HFFc6 (cell line): ENCODE measurements around the gene ADK. TPM values are rescaled to one million over a fixed set of nuclear protein-coding genes. Genes with fewer than 3 reads are reported as not detected.

Source experiments
- DNase-seq: peaks from one replicate; pipeline ENCODE4 v3.0.0-alpha.2; 2018
- H3K27ac Mint-ChIP-seq: 2 replicates; pipeline ENCODE4 v1.8.0; 2020; ENCODE audit warnings: mild to moderate bottlenecking, mixed read lengths
- H3K27me3 Mint-ChIP-seq: 2 replicates; pipeline ENCODE4 v1.8.0; 2021; ENCODE audit warnings: mild to moderate bottlenecking, moderate library complexity, mixed read lengths; ENCODE audit not compliant: insufficient read depth
- H3K36me3 Mint-ChIP-seq: 2 replicates; pipeline ENCODE4 v1.8.0; 2021; ENCODE audit warnings: low read depth, mixed read lengths
- H3K4me1 Mint-ChIP-seq: 2 replicates; pipeline ENCODE4 v1.8.0; 2020; ENCODE audit warnings: low read depth, mixed read lengths
- H3K4me3 Mint-ChIP-seq: 2 replicates; pipeline ENCODE4 v1.8.0; 2020; ENCODE audit warnings: mild to moderate bottlenecking, moderate library complexity, mixed read lengths
- H3K9me3 Mint-ChIP-seq: 2 replicates; pipeline ENCODE4 v1.8.0; 2020; ENCODE audit warnings: mild to moderate bottlenecking, mixed read lengths
- total RNA-seq, 6 experiments: library from RNA; stranded (reverse); fragmentation: NEBNext Ultra II Directional; extraction: Animal tissue kit (Norgen Biotek cat#: 25700); gene quantifications; 2 replicates in 1 of 6; 3 replicates in 5 of 6; pipeline ENCODE4 v1.2.3, GENCODE V29; 2021
- TF ChIP-seq, protein P1 (sequence below): fragments of 200-600 bp; sonication (generic); IDR thresholded peaks from 2 replicates; pipeline ENCODE4 v1.5.0; 2021; ENCODE audit warnings: antibody characterized with exemption, mild to moderate bottlenecking

Gene ADK
- total RNA-seq, 6 experiments from 2014 or later = 74.1 to 97.6 (median 86.0) TPM

DNA sequence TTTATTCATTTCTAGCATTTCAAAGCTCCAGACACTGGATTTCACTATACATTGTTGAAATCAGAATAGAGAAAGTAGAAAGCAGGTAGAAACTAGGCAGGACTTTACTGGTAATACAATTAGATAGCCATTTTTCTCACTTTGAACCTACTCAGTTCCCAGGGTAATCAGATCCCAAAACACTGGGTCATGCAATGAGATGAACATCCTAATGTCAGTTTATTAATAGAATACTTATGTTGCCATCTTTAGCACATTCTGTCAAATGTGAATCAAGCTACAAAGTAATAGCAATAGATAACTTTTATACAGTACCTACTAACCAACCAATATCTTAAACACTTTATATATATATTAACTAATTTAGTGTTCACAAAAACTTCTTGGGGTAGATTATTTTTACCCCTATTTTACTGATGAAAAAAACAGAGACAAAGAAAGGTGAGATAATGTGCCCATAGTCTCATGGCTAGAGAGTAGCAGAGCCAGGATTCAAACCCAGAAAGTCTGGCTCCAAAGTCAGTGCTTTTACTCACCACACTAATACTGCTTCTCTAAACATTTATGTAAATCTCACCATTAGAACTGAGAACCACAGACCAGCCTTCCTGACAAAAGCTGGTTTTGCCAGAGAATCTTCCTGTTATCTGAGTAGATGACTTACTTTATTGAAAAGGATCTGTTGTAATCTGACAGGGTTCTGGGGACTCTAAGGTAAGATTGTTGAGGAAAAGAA is 521.6 kb downstream of the ADK start:
- Mint-ChIP-seq H3K4me3 (no peak overlapping the region), H3K9me3 (no peaks in the 10 kb centered on the region), H3K36me3 (peaks cover 26% of the 10 kb centered on the region), H3K4me1 (peaks cover 13% of the 10 kb centered on the region), H3K27me3 (no peaks in the 10 kb centered on the region), H3K27ac (no peak overlapping the region)
- TF ChIP-seq, protein P1, sequence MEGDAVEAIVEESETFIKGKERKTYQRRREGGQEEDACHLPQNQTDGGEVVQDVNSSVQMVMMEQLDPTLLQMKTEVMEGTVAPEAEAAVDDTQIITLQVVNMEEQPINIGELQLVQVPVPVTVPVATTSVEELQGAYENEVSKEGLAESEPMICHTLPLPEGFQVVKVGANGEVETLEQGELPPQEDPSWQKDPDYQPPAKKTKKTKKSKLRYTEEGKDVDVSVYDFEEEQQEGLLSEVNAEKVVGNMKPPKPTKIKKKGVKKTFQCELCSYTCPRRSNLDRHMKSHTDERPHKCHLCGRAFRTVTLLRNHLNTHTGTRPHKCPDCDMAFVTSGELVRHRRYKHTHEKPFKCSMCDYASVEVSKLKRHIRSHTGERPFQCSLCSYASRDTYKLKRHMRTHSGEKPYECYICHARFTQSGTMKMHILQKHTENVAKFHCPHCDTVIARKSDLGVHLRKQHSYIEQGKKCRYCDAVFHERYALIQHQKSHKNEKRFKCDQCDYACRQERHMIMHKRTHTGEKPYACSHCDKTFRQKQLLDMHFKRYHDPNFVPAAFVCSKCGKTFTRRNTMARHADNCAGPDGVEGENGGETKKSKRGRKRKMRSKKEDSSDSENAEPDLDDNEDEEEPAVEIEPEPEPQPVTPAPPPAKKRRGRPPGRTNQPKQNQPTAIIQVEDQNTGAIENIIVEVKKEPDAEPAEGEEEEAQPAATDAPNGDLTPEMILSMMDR = no peak
- no peak for DNase-seq

DNA sequence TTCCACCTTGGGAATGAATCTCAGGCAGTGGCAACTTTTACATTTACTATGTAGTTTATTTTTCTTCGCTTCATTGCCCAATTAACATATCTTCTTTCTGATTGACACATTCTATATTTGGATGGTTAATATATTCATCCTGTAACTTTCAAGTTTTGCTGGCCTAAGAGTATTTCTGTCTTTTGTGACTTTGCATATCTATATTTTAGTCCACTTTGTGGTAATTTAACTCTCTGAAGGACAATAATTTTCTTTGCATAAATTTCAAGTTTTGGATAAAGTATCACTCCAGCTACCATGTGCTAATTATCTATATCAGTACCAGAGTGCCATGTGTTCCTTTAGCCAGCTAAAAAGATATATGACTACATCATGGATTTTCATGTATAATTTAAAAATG is 523.9 kb downstream of the ADK start:
- Mint-ChIP-seq H3K4me3 (no peak overlapping the region), H3K27me3 (no peaks in the 10 kb centered on the region), H3K36me3 (peaks cover 26% of the 10 kb centered on the region), H3K9me3 (no peaks in the 10 kb centered on the region), H3K4me1 (peaks cover under 1% of the 10 kb centered on the region; the same call in 1 of the 2 replicates), H3K27ac (no peak overlapping the region)
- TF ChIP-seq, protein P1 = no peak
- DNase-seq = no peak

DNA sequence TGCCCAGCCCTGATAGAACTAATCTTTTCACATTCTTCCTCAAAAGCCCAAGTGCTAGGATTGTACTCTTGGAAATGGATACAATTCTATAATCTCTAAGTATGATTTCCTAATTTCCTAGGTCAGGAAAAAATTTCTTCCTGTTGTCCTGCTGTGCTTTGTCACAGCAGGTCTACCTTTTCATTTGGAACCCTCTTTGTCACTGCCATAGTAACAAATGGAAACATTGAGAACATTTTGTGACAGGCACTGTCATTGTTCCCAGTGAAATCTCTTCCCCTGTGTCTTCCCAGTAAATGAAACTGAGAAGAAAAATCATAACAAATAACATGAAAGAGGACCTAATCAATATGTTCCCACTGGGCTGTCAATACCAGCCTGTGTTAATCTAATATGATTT is 524.5 kb downstream of the ADK start:
- DNase-seq = no peak
- Mint-ChIP-seq H3K27me3 (no peaks in the 10 kb centered on the region), H3K36me3 (peaks cover 26% of the 10 kb centered on the region), H3K27ac (no peak overlapping the region), H3K4me3 (no peak overlapping the region), H3K4me1 (no peaks in the 10 kb centered on the region), H3K9me3 (no peaks in the 10 kb centered on the region)
- TF ChIP-seq, protein P1 = no peak

DNA sequence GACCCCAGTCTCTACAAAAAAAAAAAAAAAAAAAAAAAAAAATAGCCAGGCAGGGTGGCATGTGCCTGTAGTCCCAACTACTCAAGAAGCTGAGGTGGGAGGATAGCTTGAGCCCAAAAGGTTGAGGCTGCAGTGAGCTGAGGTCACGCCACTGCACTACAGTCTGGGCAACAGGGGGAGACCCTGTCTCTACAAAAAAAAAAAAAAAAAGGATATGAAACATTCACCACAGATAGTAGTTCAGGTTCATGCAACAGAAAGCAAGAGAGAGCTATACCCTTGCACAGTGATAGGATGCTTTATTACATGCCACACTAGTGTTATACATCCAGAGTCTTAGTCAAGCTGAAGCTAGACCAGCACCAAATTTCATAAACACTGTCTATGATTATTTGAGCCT is 526.9 kb downstream of the ADK start:
- TF ChIP-seq, protein P1 = no peak
- Mint-ChIP-seq H3K27ac (no peak overlapping the region), H3K4me3 (no peak overlapping the region), H3K4me1 (0 out of 2 replicates have a peak, but pooled peaks cover 6% of the 10 kb centered on the region), H3K9me3 (no peaks in the 10 kb centered on the region), H3K36me3 (peaks cover 18% of the 10 kb centered on the region), H3K27me3 (no peaks in the 10 kb centered on the region)
- no peak for DNase-seq

DNA sequence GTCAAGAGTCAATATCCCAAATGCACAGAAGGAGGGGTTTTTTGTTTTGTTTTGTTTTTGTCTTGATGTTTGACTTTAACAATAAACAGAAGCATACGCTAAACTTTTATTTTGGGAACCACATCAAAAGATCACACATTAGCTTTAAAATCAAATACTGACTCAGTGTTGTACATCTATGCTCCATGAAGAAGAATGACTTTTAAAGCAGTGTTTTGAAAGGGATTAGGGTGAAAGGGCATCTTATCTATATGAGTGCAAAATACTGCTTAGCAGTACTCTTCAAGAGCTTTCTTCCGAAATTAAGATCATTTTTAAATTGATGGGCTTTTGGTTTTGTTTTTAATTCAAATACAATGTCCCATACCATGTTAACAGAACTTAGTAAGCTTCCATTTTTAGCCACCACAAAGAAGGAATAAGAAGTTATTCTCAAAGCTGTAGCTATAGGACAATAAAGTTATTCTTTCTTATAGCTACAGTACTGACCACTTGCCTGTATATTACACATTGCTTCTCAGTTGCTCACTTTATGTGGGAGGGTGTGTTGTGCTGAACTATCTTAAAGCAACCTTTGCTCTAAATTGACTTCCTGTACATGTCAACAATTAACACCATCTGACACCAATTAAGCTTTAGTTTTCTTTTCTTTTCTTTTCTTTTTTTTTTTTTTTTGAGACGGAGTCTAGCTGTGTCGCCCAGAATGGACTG is 531.1 kb downstream of the ADK start:
- TF ChIP-seq, protein P1 = no peak
- Mint-ChIP-seq H3K36me3 (peaks cover 9% of the 10 kb centered on the region), H3K4me1 (0 out of 2 replicates have a peak, but pooled peaks cover 12% of the 10 kb centered on the region), H3K27ac (no peak overlapping the region), H3K9me3 (no peaks in the 10 kb centered on the region), H3K27me3 (no peaks in the 10 kb centered on the region), H3K4me3 (no peak overlapping the region)
- DNase-seq = no peak
